Activated CD4-positive, alpha-beta T cell treated with anti-CD3 and anti-CD28 coated beads for 48 hours (primary cell): Measurements from ENCODE around the gene CAMSAP2.

Experiments used
- DNase-seq: peaks from one replicate; pipeline ENCODE4 v3.0.0-alpha.2; 2020

The CAMSAP2 gene

DNA sequence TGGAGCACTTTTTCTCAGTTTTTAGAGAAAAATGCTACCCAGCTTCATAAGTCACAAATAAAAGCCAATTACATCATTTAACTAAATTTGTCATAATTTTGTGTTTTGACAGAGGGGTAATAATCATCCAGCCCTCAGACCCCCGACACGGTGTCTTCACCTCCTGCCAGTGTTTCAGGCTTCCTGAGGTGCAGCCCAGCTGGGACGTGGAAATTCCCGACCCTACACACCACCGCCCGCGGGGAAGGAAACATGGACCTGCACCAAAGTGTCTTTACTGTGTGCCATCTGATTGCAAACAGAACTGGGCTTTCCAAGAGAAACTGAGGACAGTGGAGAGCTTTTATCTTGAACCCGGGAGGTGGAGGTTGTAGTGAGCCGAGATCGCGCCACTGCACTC, 148.3 kb downstream of the CAMSAP2 start:
- DNase-seq = no peak

DNA sequence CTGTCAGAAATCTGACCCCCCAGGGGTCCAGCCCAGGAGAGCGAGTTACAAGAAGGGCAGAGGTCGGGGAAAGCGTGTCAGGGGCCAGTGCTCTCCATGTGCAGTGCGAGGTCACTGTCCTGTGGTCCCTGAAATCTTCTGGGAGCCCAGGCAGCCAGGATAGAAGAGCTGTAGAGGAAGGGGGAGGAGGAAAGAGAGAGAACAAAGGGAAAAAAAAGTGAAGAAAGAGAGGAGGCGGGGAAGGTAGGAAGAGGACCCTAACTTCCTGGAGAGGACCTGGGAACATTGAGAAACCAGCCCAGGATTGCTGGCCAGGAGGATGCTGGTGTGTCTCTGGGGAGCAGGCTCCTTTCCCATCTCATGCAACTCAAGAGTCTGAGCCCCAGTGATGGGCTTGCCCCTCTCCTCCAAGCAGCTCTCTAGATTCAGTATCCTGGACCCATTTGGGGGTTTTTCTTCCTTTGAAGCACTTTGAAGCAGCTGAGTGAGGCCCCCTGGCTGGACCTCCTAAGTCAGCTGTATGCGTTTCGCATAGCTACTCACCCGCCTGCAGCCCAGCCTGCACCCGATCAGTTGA, 149.2 kb downstream of the CAMSAP2 start:
- no peak for DNase-seq

DNA sequence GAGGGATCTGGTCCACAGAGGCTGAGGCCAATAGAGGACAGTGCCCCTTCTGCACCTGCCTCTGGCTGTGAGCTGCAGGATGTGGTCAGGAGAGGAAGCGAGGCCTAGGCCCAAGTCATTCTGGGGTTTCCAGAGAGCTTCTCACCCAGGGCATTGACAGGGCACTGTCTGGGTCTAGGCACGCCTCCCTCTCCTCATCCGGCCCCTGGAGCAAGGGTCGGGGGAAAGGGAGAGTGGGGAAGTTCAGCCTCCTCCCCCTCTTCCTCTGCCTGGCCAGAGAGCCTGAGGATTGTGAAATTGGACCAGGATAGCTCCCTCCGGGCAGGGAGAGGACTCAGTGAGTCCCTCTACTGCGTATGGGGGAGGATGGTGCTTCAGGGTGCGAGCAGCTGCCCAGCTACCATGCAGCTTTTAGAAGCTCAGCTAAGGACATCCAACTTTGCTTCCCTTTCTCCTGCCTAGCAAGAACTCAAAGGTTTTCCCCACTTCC, 149.7 kb downstream of the CAMSAP2 start:
- peak; percentile 72 for DNase-seq

DNA sequence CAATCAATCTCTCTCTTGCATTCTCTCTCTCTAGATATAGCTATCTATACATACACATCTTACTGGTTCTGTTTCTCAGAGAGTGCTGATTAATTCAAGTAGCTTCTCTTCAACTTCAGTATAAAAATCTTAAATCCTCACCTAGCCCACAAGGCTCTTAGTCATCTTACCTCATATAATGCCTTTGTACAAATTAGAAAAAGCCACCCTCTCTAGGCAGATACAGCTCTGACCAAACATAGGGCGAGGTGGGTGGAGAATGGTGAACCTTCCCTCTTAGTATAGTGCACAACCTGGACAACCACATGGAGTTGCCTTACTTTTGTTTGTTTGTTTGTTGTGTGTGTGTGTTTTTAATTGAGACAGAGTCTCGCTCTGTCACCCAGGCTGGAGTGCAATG, 150.9 kb downstream of the CAMSAP2 start:
- DNase-seq = peak; percentile 52

DNA sequence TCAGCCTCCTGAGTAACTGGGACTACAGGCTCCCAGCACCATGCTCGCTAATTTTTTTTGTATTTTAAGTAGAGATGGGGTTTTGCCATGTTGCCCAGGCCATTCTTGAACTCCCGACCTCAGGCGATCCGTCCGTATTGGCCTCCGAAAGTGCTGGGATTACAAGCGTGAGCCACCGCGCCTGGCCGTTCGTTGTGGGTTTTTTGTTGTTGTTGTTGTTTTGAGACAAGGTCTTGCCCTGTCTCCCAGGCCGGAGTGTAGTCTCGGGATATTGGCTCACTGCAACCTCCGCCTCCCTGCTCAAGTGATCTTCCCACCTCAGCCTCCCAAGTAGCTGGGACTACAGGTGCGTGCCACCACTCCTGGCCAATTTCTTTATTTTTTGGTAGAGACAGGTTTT, 151.3 kb downstream of the CAMSAP2 start:
- DNase-seq = no peak

DNA sequence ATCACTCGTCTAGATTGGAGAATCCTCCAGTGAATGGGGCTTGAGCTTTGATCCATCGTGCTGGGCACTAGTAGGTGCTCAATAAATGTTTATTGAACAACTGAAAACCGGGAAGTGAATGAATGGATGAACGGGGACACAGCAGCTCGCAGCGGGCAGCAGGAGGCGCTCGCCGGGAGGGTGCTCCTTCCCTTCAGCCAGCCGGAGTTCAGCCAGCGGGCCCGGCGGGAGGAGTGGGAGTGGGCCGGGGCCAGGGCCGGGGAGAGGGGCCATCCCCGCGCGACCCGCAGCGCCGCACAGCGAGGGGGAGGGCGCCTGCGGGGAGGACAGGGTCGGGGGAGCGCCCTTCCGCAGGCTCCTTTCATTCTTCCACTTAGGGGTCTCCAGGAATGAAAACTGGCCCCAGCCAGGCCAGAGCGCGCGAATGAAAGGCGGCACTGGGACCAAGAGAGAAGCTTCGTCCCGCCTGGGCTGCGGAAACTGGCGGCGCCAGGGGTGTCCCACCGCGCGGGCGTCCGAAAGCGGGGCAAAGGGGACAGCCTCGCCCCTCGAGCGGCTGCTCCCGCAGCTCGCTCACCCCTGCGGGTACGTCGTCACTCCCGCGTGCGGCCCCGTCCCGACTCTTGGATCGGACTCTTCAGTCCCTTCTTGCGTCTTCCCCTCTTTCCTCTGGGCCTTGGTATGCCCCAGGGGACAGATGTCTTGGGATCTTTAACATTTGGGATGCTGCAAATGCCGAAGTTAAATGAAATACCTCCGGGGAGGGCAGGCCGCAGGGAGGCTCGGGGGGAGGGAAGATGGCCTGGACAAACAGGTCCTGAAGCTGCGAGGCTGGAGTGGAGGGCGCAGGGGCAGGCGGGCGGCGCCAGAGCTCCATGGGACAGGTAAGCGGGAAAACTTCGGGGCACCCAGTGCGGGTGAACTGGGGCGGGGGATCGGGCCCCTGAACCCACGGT, 152.4 kb downstream of the CAMSAP2 start:
- DNase-seq = no peak

DNA sequence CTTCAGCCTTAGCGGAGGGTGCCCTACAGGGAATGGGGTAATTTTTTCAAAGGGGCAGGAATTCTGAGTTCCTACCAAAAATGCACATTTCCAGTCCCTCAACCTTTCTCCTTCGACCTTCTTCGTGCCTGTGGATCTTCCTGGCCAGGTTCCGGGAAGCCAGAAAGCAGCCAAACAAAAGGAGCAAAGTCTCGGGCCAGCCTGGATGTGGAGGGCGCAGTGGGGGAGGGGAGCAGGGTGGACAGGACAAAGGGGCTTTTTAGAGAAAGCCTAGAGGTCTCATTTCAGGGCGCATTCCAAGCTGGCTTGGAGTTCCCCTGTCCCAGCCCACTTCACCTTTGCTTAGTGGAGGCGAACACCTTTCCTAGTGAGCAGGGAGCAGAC, 153.1 kb downstream of the CAMSAP2 start:
- DNase-seq = no peak

DNA sequence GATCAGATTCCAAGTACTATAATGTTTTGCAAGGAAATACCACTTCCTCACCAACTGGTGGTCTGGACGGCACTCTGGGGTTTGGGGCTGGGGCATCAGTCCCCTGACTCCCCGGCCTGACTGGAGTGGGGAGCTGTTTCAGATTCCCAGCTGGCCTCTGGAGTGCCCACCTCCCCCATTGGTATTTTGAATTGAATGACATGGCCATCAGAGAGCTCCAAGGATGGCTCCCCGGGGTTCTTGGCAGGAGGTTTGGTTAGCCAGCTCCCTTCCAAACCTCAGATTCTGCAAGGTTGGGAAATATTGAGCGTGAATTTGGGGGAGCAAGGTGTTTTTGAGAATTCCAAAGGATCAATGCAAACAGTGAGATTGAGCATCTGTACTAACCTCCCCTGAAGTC, 153.9 kb downstream of the CAMSAP2 start:
- DNase-seq = no peak

DNA sequence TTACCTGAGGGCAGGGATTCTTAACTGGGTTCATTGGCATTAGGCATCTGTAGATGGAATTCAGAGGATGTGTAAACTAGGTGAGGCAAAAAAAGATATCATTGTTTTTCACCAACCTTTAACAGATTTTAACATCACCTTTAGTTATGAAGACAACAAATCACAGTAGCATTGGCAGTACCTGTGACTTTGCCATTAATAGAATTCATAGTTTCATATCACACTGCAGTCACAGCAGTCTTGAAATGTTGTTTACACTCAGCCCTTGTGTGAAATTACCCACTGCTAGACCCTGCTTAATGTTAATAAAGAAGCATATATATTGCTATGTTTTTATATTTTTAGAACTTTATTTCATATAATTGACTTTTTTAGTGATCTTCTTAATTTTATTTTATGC, 154.3 kb downstream of the CAMSAP2 start:
- no peak for DNase-seq

DNA sequence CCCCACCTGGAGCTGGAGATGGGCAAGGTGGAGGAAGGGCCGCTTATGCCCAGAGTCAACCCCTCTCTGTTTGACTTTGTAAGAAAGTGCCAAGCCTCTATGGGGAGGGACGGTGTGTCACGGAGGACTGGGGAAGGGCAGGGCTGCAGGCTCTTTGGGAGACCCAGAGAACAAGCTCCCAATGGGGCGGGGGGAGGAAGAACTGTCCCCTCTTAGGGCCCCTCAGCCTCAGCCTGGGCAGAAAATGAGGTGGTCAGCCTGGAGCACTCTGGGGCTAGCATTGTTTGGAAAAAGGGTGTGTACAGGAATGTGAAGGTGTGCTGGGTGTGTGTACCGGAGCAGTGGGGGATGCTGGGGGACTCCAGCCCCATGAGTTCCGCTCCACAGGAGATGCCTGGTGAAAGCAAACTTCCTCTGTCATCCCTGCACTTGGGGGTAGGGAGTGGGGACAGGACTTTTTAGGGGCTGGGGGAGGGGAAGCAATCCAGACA, 154.8 kb downstream of the CAMSAP2 start:
- no peak for DNase-seq

DNA sequence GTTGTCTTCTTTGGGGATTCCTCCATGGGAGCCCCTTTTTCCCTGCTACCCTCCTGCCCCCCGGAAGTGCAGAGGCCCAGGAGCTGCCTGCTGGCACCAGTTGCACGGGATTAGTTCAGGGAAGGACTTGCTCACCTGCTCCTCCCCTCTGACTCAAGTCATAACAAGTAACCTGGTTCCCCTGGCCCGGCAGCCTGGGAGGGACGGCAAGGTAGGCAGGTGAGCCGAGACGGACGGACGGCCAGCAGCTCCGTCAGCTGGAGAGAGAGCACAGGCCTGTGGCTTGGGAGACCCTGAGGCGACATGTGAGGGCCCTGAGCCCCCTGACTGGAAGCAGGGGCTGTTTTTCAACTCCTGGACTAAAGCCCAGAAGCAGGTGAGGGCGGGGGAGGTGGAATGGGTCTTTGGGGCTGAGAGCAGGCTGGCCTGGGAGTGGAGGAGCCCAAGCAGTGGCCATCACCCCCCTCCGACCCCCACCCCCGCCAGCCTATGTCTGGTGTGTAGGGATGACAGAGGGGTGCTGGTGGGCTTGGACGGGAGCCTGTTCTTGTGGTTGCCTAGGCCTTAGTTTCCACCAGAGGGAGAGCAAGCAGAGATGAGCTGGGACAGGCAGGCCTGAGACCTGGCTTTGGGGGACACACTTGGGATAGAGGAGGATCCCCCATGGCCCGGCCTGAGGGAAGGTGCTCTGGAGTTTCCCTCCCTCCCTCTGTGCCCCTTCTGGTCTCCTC, 156.2 kb downstream of the CAMSAP2 start, which contains the start of gene INAVA:
TSS of gene INAVA (plus strand) at position 189 of the 731 bp plus-strand sequence. CDS start 3,501 bp downstream, outside the sequence.
- no peak for DNase-seq

DNA sequence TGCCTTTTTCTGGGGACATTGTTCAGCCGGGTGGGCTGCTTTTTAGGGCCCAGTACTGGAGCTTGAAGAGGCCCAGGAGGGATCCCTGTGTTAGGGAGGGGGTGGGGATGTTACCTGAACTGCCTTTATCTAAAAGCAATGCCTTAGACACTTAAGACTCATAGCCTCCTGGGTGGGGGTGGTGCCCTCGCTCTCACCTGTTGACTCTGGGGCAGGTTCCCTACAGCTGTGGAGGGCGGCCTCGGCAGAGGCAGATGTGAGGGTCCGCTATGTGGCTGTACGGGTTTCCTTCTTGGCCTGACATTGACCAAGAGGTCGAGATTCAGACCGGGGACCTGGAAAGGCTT, 156.7 kb downstream of the CAMSAP2 start:
- DNase-seq = no peak

DNA sequence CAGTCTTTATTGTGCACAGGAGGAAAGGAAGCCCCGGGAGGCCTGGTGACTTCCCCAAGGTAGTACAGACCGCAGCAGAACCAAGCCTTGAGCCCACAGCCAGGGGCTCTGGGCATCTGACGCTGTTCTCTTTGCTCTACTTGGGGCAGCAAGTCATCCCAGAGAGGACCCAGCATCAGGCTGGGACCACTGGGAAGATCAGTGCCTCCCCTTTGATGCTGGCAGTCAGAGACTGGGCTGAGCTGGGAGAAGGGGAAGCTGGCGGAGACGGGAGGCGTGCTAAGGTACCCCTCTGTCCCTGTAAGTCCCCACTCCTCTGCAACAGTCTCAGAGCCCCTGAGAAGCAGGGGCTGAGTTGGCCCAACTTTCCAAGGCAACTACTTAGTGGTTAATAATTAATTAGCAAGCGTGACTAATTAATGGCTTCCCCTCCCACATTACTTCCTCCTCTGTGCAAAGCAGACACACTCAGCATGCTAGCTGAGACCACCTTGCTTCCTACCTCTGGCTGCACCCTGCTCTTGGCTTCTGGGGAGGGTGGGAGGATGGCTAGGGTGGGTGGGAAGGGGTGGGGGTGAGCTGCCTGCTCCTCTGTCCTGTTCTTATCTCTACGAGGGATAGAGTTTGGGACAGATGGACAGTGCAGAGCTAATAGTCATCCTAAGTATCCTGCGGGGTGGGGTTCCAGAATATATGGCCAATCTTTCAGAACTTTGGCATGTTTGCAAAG, 157.3 kb downstream of the CAMSAP2 start:
- no peak for DNase-seq

DNA sequence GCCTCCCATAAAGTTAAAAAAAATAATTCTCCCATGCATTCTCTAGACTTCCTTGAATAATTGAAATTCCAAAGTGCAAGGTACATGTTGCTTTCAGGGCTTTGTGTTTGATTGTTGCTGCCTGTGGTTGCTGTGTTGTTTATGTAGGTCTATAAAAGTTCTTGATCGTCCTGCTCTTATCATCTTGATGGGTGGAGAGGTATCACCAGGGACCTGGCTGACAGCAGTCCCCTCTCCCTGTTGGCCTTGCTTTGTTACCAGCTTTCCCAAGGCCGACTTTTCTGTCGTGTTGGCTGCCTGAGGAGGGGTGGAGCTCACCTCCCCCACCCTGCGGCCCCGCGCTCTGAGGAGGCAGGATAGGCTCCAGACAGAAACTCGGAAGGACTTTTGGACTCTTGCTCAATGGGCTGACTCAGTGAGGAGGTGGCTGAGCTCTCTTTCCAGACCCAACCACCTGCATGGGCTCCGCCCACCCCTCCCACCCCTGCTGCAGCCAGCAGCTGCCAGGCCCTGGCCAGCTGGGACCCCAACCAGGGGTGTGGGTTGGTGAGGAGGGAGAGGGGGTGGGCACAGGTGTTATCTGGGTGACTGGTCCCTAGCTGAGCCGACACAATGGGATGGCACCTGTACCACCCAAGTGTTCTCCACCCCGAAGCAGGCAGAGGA, 158.0 kb downstream of the CAMSAP2 start:
- no peak for DNase-seq

DNA sequence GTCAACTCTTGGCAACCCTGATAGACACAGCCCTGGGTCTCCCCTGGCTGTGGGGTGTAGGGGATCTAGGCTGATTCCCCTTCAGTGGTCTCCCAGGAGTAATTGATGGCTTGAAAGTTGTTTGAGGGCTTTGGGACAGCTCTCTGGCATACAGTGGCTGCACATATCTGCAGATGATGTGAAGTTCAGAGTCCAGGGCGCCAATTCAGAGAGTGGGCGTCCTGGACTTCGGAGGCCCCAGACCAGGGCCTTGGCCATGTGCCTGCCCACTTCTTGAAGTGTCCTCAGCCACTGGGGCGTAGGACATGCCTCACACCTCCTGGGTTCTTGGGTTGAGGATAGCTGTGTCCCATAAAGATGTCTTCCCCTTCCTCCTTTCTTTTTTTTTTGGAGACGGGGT, 158.6 kb downstream of the CAMSAP2 start:
- DNase-seq = no peak

DNA sequence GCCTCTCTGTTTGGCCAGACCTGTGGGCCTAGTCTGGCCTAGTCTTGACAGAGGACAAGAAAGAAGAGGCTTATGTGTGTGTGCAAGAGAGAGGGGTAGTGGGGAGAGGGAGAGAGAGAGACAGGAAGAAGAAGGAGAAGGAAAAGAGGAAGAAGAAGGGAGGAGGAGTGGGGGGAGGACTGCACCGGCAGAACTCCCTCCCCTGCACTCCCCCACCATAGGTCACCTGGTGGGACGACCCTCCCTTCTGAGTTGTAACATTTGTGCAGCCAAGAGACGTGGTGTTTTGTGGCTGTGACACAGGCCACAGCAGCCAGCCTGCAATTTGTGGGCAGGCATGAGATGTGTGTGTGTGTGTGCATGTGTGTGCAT, 160.3 kb downstream of the CAMSAP2 start:
- DNase-seq = no peak

DNA sequence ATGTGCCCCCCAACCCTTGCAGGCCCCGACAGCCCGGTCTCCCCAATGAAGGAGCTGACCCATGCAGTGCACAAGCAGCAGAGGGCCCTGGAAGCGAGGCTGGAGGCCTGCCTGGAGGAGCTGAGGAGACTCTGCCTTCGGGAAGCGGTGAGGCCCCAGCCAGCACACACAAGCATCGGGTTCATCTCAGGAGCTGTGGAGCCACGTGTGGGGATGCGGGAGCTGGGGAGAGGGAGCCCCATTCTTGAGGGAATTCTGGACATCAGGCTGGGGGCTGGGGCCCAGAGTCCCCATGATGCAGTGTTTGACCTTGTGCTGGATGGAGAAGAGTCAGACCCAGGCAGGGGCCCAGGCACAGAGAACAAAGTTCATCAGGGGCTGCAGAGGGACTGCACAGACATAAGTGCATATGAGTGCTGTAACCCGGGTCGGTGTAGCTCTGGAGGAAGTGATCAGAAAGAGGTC, 160.8 kb downstream of the CAMSAP2 start:
- no peak for DNase-seq

DNA sequence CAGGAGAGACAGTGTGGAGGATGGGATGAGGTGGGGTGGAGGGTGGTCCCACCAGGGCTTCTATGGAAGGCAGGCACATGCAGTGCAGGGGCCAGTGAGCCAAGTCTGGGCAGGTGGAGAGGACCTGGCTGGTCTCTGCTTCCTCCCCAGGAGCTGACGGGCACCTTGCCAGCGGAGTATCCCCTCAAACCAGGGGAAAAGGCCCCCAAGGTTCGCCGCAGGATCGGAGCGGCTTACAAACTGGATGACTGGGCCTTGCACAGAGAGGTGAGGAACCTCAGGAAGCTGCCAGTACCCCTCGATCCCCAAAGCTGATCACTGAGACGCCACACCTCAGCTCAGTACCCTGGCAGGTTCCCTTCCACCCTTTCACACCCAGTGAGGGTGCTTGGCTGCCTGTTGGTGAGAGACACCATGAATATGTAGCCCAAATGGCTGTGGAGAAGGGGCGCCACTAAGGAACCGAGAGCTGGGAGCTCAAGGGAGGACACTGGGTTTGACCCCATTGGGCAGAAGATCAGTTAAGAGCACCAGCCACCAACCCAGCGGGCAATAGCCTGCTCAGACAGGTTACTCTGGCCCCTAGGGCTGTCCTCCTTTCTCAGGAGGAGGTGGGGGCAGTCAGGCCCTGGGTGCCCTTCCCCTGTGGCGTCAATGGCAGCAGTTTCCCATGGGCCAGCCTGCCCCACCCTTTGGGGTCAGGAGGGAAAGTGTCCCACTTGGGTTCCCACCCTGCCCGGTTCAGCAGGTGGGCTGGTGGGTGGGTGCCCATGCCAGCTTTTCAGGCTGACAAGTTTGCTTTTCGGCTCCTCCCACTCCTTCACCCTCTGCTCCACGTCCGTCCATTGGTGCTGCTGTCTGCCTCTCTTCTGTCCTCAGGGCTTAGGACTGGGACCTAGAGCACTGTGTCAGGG, 161.5 kb downstream of the CAMSAP2 start:
- no peak for DNase-seq

DNA sequence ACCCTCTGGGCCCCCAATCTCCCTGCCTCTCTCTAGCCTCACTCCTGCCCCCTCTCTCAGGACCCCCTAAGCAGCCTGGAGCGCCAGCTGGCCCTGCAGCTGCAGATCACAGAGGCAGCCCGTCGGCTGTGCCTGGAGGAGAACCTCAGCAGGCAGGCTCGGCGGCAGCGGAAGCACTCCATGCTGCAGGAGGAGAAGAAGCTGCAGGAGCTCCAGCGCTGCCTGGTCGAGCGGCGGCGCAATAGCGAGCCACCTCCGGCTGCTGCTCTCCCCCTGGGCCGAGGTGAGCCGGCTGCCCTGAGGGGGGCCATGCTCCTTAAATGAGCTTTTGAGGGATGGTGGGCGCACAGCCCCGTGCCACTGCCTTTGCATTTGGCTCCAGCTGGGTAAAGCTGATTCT, 162.2 kb downstream of the CAMSAP2 start:
- no peak for DNase-seq

DNA sequence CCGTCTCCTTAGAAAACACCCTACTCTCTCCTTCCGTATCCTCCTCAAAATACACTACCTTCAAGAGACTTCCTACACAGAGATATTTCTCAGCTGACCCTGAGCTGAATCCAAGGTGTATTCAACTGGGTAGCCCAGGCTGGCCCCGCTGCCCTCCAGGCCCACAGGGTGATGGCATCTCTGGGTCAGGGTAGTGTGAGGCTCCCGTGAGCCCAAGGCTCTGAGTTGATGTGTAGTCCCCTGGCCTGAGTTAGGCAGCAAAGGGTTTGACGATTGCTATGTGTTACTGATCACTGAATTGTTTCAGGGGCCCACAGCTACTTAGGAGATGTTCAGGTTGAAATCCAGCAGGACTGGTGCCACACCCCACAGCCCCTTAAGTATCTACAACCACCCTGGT, 162.7 kb downstream of the CAMSAP2 start:
- DNase-seq = no peak
